Muscle of leg (tissue), 11 donors: ENCODE results near the gene GAB2. TPM values are rescaled to one million over a fixed set of nuclear protein-coding genes. Genes with fewer than 3 reads are reported as not detected.
A peak's percentile ranks its signal among the peaks of the same experiment; 100 is the strongest.
"Not testable (repeated sequence)": the region's sequence is repeated elsewhere in the genome, so short reads cannot be mapped to it uniquely, and the experiment has no call there.

Experiments used
- DNase-seq: peaks from one replicate; pipeline ENCODE4 v3.0.0; 2013
- H3K27ac ChIP-seq: one replicate; pipeline ENCODE4 v1.5.1; 2013; ENCODE audit warnings: mild to moderate bottlenecking, low read length, control low read depth
- H3K27me3 ChIP-seq: one replicate; pipeline ENCODE4 v1.6.1; 2013; ENCODE audit warnings: low read length; ENCODE audit not compliant: control insufficient read depth, insufficient read depth
- H3K36me3 ChIP-seq: one replicate; pipeline ENCODE4 v1.6.1; 2013; ENCODE audit warnings: low read length; ENCODE audit not compliant: control insufficient read depth, insufficient read depth
- H3K4me1 ChIP-seq: one replicate; pipeline ENCODE4 v1.6.1; 2013; ENCODE audit warnings: low read length; ENCODE audit not compliant: control insufficient read depth, insufficient read depth
- H3K4me3 ChIP-seq: one replicate; pipeline ENCODE4 v1.5.1; 2013; ENCODE audit warnings: low read length, control low read depth
- H3K9me3 ChIP-seq: replicated peaks from 2 replicates; pipeline ENCODE4 v1.6.1; 2013; ENCODE audit warnings: low read depth, low read length; ENCODE audit not compliant: control insufficient read depth
- WGBS: methylation state at CpG from one replicate; pipeline ENCODE4 v1.1.5; 2013; ENCODE audit warnings: missing lambda C conversion rate; ENCODE audit not compliant: insufficient coverage; 5-methylcytosine and 5-hydroxymethylcytosine counted together
- polyA plus RNA-seq, 8 donors: library from polyadenylated mRNA; unstranded; fragments of 120-200 nt; gene quantifications; one replicate each; pipeline versions ENCODE4 v1.2.1 to v1.2.3, GENCODE V29; 2013; ENCODE audit warnings: inconsistent platforms in 1 of 8, low replicate concordance in 1 of 8; ENCODE audit not compliant: insufficient read length in 8 of 8, insufficient read depth in 1 of 8
- total RNA-seq: library from RNA; stranded (reverse); fragments of 120-200 nt; gene quantifications from one replicate; pipeline ENCODE4 v1.2.4, GENCODE V29; 2013

The GAB2 gene
- total and polyA plus RNA-seq, 9 donors = 9.6 to 18.8 (median 14.2) TPM

- not testable (repeated sequence) for DNase-seq, H3K4me3 ChIP-seq, H3K4me1 ChIP-seq, H3K9me3 ChIP-seq, H3K27ac ChIP-seq, H3K27me3 ChIP-seq, H3K36me3 ChIP-seq
- no CpG with 5 or more reads among the region's 2 CpGs for whole genome bisulfite sequencing
Observed at GRCh38 chr11:78271801-78272200, 145.8 kb downstream of the GAB2 start.

- H3K36me3 ChIP-seq = peaks cover 3% of the 10 kb centered on the region
- peaks cover 12% of the 10 kb centered on the region for H3K4me1 ChIP-seq
- no peaks in the 10 kb centered on the region for H3K27me3 ChIP-seq
- H3K9me3 ChIP-seq = peaks cover 9% of the 10 kb centered on the region
- H3K4me3 ChIP-seq = no peak overlapping the region
- DNase-seq = no peak
- no peak overlapping the region for H3K27ac ChIP-seq
- WGBS = no CpG with 5 or more reads among the region's 2 CpGs
Observed at GRCh38 chr11:78270971-78271370, 146.6 kb downstream of the GAB2 start.

GRCh38 chr11:78269806-78270205 lies 147.8 kb downstream of the GAB2 start:
- H3K27ac ChIP-seq = no peak overlapping the region

GRCh38 chr11:78268591-78269410 lies 148.8 kb downstream of the GAB2 start:
- WGBS = 17% methylated on average over 3 of the region's 7 CpGs
- H3K36me3 ChIP-seq = peaks cover 3% of the 10 kb centered on the region
- peak; percentile 94 for DNase-seq
- no peaks in the 10 kb centered on the region for H3K27me3 ChIP-seq
- H3K4me1 ChIP-seq = peaks cover 12% of the 10 kb centered on the region
- H3K4me3 ChIP-seq = no peak overlapping the region
- peaks cover 9% of the 10 kb centered on the region for H3K9me3 ChIP-seq
- peak overlapping the region; percentile 83 for H3K27ac ChIP-seq

More at GRCh38 chr11:78269806-78270205, 147.8 kb downstream of the GAB2 start:
- Histone ChIP-seq H3K9me3 (peaks cover 9% of the 10 kb centered on the region), H3K4me3 (no peak overlapping the region), H3K27me3 (no peaks in the 10 kb centered on the region), H3K36me3 (peaks cover 3% of the 10 kb centered on the region), H3K4me1 (peaks cover 12% of the 10 kb centered on the region)
- WGBS = 100% methylated on average over 1 of the region's 7 CpGs
- DNase-seq = peak; percentile 29

GRCh38 chr11:78266451-78266850 lies 151.2 kb downstream of the GAB2 start:
- no peaks in the 10 kb centered on the region for H3K9me3 ChIP-seq

GRCh38 chr11:78265326-78265725 lies 152.3 kb downstream of the GAB2 start:
- DNase-seq = no peak
- Histone ChIP-seq H3K9me3 (no peaks in the 10 kb centered on the region), H3K27ac (no peak overlapping the region), H3K4me1 (peaks cover 25% of the 10 kb centered on the region), H3K4me3 (no peak overlapping the region), H3K27me3 (no peaks in the 10 kb centered on the region), H3K36me3 (no peaks in the 10 kb centered on the region)
- WGBS = no CpG with 5 or more reads among the region's 3 CpGs

More at GRCh38 chr11:78266451-78266850, 151.2 kb downstream of the GAB2 start:
- Histone ChIP-seq H3K27ac (peak overlapping the region; percentile 17), H3K4me1 (peaks cover 25% of the 10 kb centered on the region), H3K36me3 (peaks cover 3% of the 10 kb centered on the region), H3K27me3 (no peaks in the 10 kb centered on the region), H3K4me3 (no peak overlapping the region)
- WGBS = 56% methylated on average over 2 of the region's 3 CpGs
- DNase-seq = no peak

- Histone ChIP-seq H3K27ac (peak overlapping the region; percentile 72), H3K36me3 (no peaks in the 10 kb centered on the region), H3K4me1 (peaks cover 23% of the 10 kb centered on the region), H3K9me3 (no peaks in the 10 kb centered on the region), H3K27me3 (no peaks in the 10 kb centered on the region), H3K4me3 (no peak overlapping the region)
- peak; percentile 89 for DNase-seq
Observed at GRCh38 chr11:78262691-78263090, 154.9 kb downstream of the GAB2 start.

- peak overlapping the region; percentile 72 for H3K27ac ChIP-seq
- H3K36me3 ChIP-seq = no peaks in the 10 kb centered on the region
- no peaks in the 10 kb centered on the region for H3K9me3 ChIP-seq
- 38% methylated on average over 5 of the region's 5 CpGs for WGBS
- H3K27me3 ChIP-seq = no peaks in the 10 kb centered on the region
- peaks cover 23% of the 10 kb centered on the region for H3K4me1 ChIP-seq
- DNase-seq = no peak
- H3K4me3 ChIP-seq = no peak overlapping the region
Observed at GRCh38 chr11:78262238-78262637, 155.4 kb downstream of the GAB2 start.

- no peak for DNase-seq
- Histone ChIP-seq H3K4me3 (no peak overlapping the region), H3K27ac (no peak overlapping the region), H3K4me1 (peaks cover 23% of the 10 kb centered on the region), H3K9me3 (no peaks in the 10 kb centered on the region), H3K36me3 (no peaks in the 10 kb centered on the region), H3K27me3 (no peaks in the 10 kb centered on the region)
- 79% methylated on average over 3 of the region's 4 CpGs for whole genome bisulfite sequencing
Observed at GRCh38 chr11:78261828-78262227, 155.8 kb downstream of the GAB2 start.

GRCh38 chr11:78261367-78261766 lies 156.3 kb downstream of the GAB2 start:
- no peak overlapping the region for H3K27ac ChIP-seq
- H3K27me3 ChIP-seq = no peaks in the 10 kb centered on the region
- peaks cover 20% of the 10 kb centered on the region for H3K4me1 ChIP-seq
- H3K36me3 ChIP-seq = no peaks in the 10 kb centered on the region
- no peak overlapping the region for H3K4me3 ChIP-seq
- H3K9me3 ChIP-seq = no peaks in the 10 kb centered on the region
- WGBS = 54% methylated on average over 4 of the region's 4 CpGs
- no peak for DNase-seq
